ENCODE data around the gene HOXA10.

DNA sequence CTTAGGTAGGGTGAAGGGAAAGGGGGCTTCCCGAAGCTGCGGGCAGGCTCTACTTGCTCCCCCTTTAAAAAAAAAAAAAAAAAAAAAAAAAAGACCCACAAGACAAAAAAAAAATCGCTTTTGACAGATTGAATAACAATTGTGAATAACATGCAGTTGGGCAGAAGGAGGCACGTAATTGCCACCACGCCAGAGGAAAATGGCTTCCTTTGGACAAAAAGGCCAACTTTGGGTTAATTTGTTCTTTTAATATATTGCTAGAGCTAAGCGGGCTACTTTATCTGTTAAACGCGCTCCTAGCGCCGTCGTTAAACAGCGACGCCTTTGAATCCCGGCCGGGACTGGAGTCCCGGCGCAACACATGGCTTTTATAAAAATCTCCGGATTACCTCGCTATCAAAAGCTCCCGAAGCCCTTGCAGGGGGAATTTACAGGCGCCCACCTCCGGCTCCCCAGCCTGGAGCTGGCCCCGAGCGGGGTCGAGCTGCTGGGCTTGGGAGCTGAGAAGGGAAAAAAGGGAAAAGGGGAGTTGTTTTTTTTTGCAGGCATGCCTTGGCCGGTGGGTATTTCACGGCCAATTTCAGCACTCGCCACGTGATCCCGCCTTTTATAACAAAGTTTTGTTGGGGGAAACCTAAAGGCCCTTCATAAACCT lies 9.7 kb upstream of the HOXA10 start:
- TF ChIP-seq SIN3A (IDR thresholded peaks at IDR 0.05; ENCODE audit: low read depth): no peak
- TF ChIP-seq, protein P1, sequence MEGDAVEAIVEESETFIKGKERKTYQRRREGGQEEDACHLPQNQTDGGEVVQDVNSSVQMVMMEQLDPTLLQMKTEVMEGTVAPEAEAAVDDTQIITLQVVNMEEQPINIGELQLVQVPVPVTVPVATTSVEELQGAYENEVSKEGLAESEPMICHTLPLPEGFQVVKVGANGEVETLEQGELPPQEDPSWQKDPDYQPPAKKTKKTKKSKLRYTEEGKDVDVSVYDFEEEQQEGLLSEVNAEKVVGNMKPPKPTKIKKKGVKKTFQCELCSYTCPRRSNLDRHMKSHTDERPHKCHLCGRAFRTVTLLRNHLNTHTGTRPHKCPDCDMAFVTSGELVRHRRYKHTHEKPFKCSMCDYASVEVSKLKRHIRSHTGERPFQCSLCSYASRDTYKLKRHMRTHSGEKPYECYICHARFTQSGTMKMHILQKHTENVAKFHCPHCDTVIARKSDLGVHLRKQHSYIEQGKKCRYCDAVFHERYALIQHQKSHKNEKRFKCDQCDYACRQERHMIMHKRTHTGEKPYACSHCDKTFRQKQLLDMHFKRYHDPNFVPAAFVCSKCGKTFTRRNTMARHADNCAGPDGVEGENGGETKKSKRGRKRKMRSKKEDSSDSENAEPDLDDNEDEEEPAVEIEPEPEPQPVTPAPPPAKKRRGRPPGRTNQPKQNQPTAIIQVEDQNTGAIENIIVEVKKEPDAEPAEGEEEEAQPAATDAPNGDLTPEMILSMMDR (IDR thresholded peaks at IDR 0.05 in 2 of 3, conservative IDR thresholded peaks at IDR 0.05 in 1 of 3; ENCODE audit: borderline replicate concordance in 1 of 3, insufficient read depth in 1 of 3, low read depth in 2 of 3, low read length in 2 of 3): no peak
- no peak for TF ChIP-seq YY1 (IDR thresholded peaks at IDR 0.05; ENCODE audit: extremely low read depth, insufficient replicate concordance, low read depth, low read length)
- no peak for TF ChIP-seq EGR1 (IDR thresholded peaks at IDR 0.05; ENCODE audit: low read depth)
- TF ChIP-seq, protein P2, sequence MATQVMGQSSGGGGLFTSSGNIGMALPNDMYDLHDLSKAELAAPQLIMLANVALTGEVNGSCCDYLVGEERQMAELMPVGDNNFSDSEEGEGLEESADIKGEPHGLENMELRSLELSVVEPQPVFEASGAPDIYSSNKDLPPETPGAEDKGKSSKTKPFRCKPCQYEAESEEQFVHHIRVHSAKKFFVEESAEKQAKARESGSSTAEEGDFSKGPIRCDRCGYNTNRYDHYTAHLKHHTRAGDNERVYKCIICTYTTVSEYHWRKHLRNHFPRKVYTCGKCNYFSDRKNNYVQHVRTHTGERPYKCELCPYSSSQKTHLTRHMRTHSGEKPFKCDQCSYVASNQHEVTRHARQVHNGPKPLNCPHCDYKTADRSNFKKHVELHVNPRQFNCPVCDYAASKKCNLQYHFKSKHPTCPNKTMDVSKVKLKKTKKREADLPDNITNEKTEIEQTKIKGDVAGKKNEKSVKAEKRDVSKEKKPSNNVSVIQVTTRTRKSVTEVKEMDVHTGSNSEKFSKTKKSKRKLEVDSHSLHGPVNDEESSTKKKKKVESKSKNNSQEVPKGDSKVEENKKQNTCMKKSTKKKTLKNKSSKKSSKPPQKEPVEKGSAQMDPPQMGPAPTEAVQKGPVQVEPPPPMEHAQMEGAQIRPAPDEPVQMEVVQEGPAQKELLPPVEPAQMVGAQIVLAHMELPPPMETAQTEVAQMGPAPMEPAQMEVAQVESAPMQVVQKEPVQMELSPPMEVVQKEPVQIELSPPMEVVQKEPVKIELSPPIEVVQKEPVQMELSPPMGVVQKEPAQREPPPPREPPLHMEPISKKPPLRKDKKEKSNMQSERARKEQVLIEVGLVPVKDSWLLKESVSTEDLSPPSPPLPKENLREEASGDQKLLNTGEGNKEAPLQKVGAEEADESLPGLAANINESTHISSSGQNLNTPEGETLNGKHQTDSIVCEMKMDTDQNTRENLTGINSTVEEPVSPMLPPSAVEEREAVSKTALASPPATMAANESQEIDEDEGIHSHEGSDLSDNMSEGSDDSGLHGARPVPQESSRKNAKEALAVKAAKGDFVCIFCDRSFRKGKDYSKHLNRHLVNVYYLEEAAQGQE (IDR thresholded peaks at IDR 0.05; ENCODE audit: low read depth): no peak
- TF ChIP-seq POLR2A (IDR thresholded peaks at IDR 0.05; ENCODE audit: borderline replicate concordance, extremely low read depth, insufficient read depth, insufficient read length): no peak
- TF ChIP-seq POLR2AphosphoS5 (IDR thresholded peaks at IDR 0.05; ENCODE audit: low read depth, low read length): no peak
